ENCODE data around the gene RACK1.

RACK1 gene

DNA sequence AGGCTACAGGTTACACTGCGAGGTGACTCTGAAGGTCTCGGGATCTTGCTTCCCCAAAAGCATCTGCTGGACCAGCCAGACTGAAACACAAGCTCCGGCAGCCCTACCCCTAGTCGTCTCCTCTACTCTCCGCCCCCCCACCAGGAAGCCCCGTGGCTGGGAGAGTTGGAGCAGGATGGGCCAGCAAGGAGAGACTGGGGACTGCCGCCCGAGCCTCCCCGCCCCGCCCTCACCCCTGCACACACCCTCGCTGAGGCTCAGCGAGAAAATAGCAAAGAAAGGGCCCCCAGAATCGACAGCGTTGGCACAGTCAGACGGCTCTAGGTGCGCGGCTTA lies 40.0 kb downstream of the RACK1 start:
- ChIA-PET CTCF (interaction anchor here (1.0 to 8.2 kb wide), 2 partner anchors 13 to 19 kb away, joined by 3 to 109 read pairs; no protein-coding TSS in a partner anchor), POLR2A (no interaction called here)
- TF ChIP-seq, protein P1, sequence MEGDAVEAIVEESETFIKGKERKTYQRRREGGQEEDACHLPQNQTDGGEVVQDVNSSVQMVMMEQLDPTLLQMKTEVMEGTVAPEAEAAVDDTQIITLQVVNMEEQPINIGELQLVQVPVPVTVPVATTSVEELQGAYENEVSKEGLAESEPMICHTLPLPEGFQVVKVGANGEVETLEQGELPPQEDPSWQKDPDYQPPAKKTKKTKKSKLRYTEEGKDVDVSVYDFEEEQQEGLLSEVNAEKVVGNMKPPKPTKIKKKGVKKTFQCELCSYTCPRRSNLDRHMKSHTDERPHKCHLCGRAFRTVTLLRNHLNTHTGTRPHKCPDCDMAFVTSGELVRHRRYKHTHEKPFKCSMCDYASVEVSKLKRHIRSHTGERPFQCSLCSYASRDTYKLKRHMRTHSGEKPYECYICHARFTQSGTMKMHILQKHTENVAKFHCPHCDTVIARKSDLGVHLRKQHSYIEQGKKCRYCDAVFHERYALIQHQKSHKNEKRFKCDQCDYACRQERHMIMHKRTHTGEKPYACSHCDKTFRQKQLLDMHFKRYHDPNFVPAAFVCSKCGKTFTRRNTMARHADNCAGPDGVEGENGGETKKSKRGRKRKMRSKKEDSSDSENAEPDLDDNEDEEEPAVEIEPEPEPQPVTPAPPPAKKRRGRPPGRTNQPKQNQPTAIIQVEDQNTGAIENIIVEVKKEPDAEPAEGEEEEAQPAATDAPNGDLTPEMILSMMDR (IDR thresholded peaks at IDR 0.05; ENCODE audit: control extremely low read depth, extremely low read depth, low read depth, missing control alignments), result no peak
- DNase-seq (ENCODE audit: extremely low spot score), result no peak

DNA sequence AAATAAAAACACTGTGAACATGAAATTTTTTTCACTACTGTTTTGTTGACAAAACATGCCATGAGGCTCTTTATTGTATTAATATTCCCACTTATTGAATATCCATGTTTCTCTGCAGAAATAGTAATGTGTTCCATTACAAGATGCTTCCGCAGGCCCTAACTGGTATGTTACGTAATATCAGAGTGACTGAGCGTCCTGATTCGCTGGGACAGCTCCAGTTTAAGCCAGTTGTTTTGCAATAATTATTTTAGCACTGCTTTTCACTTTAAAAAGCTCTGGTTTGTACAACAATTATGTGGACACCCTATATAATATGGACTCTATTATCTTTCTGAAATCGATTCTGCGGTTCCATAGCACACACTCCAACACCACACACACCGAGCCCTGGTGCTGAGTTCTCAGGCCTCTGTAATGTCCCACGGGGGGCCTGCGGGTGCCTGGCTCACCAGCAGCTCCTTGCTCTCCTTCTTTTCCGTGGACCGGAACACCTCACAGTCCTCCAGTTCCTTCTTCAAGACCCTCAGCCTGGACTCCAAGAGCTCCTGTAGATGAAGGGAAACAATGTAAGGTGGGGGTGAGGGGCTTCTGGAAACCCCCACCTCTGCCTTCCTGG lies 40.5 kb downstream of the RACK1 start:
- ChIA-PET POLR2A (no interaction called here), CTCF (interaction anchor here (8.2 kb wide), 1 partner anchor 12 kb away, joined by 109 read pairs; no protein-coding TSS in a partner anchor)
- DNase-seq (ENCODE audit: extremely low spot score), result no peak
- TF ChIP-seq, protein P1 (IDR thresholded peaks at IDR 0.05; ENCODE audit: control extremely low read depth, extremely low read depth, low read depth, missing control alignments), result no peak

DNA sequence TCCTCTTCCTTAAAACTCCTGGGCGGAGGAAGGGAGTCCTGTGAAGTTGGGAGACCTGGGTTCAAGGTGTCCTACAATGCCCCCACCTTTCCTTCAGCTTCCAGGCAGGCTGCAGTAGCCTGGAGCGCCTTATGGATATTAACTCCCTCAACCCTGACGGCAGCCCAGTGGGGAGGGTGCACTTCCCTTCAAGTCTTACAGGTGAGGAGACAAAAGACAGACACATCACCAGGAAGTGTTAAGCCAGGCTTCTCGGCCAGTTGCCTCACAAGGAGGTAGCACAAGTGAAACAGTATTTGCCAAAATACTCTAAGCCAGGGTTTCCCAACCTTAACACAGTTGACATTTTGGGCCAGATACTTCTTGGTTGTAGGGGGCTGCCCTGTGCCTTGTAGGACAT lies 42.9 kb downstream of the RACK1 start:
- POLR2A ChIA-PET, result no interaction called here
- TF ChIP-seq, protein P1 (IDR thresholded peaks at IDR 0.05; ENCODE audit: control extremely low read depth, extremely low read depth, low read depth, missing control alignments), result no peak
- CTCF ChIA-PET, result interaction anchor here (8.2 kb wide), 1 partner anchor 10 kb away, joined by 109 read pairs; no protein-coding TSS in a partner anchor
- DNase-seq (ENCODE audit: extremely low spot score), result no peak

DNA sequence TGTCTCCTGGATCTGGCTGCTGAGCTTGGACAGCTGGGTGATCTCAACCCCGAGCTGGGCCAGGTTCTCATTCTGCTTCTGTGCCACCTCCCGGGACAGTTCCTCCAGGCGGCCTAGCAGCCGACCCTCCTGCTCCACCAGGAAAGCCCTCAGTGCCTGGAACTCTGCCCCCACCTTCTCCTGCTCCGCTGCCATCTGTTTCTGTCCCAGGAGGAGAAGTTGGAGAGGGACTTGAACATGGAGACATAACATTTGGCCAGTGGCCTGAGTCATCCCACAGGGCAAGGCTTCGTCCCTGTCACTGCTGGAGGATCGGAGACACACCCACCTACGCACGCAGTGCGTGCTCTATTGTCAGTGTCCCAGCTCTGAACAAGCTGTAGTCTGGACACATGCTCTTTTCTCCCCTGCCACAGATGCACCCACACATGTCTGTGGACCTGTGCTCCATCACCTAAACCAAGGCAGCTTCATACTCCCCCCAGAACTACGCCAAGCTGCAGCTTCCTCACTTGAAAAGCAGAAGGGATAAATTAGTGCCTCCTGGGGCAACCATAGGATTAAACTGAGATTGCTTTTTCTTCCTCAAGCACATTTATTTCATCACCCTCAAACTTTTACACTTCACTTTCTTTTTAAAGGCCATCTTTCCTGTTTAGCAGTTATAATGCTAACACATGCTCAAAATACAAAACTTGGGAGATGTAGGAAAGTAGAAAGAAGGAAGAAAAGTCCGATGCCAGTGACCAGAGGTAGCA lies 43.6 kb downstream of the RACK1 start:
- TF ChIP-seq, protein P1 (IDR thresholded peaks at IDR 0.05; ENCODE audit: control extremely low read depth, extremely low read depth, low read depth, missing control alignments), result no peak
- ChIA-PET POLR2A (no interaction called here), CTCF (interaction anchor here (0.9 to 1.5 kb wide), 3 partner anchors 10 to 30 kb away, joined by 3 to 12 read pairs (median 3); no protein-coding TSS in a partner anchor)
- no peak for DNase-seq (ENCODE audit: extremely low spot score)

DNA sequence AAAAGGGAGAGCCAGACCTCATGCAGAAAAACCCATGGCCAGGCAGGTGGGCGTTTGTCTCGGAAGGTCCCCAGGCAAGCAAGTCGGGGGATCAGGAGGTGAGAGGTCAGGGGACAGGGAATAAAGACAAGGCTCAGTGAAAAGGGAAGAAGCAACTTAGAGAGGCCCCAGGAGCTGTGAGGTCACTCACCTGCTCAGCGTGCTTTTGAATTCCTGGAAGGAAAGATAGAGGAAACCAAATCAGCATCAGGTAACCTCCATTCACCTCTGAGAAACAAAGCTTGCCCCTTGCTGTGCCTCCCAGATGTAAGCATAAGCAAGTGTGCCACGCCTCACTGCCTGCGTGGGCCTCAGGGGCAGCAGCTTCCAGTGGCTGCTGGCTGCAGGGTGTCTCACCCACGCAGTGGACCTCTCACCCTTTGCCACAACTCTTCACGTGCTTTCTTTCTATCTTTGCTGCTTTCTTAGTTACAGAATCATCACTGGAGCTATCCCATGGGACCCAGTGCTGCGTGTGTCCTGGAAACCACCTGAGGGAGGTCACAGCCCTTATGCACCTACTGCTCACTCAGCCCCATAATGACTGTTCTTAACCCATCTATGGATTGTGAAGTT lies 44.7 kb downstream of the RACK1 start:
- ChIA-PET CTCF (interaction anchor here (0.9 to 1.5 kb wide), 3 partner anchors 9 to 28 kb away, joined by 3 to 12 read pairs (median 3); no protein-coding TSS in a partner anchor), POLR2A (interaction anchor here (0.5 kb wide), 1 partner anchor 342 kb away, joined by 3 read pairs; no protein-coding TSS in a partner anchor)
- TF ChIP-seq, protein P1 (IDR thresholded peaks at IDR 0.05; ENCODE audit: control extremely low read depth, extremely low read depth, low read depth, missing control alignments), result no peak
- peak; percentile 71 for DNase-seq (ENCODE audit: extremely low spot score)

DNA sequence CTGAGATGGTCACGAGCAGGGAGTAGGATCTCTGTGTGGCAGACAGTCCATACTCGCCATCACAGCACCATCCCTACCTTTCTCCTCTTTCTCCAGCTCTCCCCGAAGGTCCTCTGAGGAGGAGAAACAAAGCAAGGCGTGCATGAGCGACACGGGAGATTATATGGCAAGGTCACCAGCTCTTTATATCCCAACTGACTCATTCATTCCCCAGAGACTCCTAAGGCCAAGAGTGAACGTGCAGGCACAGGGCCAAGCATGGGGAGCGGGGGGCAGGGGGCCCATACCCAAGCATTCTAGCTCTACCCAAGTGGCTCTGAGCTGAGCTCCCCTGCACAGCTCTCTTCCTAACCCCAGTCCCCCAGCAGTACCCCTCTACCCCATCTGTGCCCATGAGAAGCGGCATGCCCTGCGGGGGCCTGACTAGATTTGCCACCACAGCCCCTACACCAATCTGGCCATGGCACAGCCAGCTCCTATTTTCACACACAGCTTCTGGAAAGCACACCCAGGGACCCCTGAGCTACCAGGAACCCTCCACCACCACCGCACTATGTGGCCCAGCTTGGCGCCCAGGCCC lies 45.5 kb downstream of the RACK1 start:
- TF ChIP-seq, protein P1 (IDR thresholded peaks at IDR 0.05; ENCODE audit: control extremely low read depth, extremely low read depth, low read depth, missing control alignments), result no peak
- ChIA-PET POLR2A (interaction anchor here (1.4 kb wide), 1 partner anchor 9 kb away, joined by 7 read pairs; no protein-coding TSS in a partner anchor), CTCF (interaction anchor here (1.5 to 2.1 kb wide), 4 partner anchors 9 to 16 kb away, joined by 4 to 13 read pairs (median 7); no protein-coding TSS in a partner anchor)
- no peak for DNase-seq (ENCODE audit: extremely low spot score)

Data from GM10248 (cell line).